HG02852 (cell line): ENCODE measurements around the gene TUBA4B.
A peak's percentile ranks its signal among the peaks of the same experiment; 100 is the strongest.
"Not testable (repeated sequence)": the region's sequence is repeated elsewhere in the genome, so short reads cannot be mapped to it uniquely, and the experiment has no call there.

Experiments
- ATAC-seq: cut with Tn5 transposase; IDR thresholded peaks from one replicate; pipeline ENCODE4 v1.9.1; 2021; ENCODE audit warnings: mild to moderate bottlenecking, moderate library complexity; ENCODE audit not compliant: unreplicated experiment

Gene TUBA4B

GRCh38 chr2:219273937-219274336, 20.9 kb downstream of the TUBA4B start:
- no peak for ATAC-seq

GRCh38 chr2:219274361-219274921, 21.4 kb downstream of the TUBA4B start:
- ATAC-seq, result no peak

- no peak for ATAC-seq
These were observed 24.9 kb downstream of the TUBA4B start for GRCh38 chr2:219277703-219278654.

GRCh38 chr2:219278655-219279150, 25.7 kb downstream of the TUBA4B start:
- ATAC-seq, result no peak

GRCh38 chr2:219279151-219279915, 26.3 kb downstream of the TUBA4B start, which contains the start of gene DNAJB2:
Gene DNAJB2 (plus strand): TSS chr2:219279366. CDS start chr2:219279834, 468 bp downstream.
- ATAC-seq, result peak; percentile 87

- ATAC-seq, result no peak
These were observed 27.0 kb downstream of the TUBA4B start for GRCh38 chr2:219279916-219280516.

- no peak for ATAC-seq
These were observed 27.6 kb downstream of the TUBA4B start for GRCh38 chr2:219280651-219281050.

GRCh38 chr2:219281588-219281987, 28.5 kb downstream of the TUBA4B start:
- ATAC-seq, result no peak

GRCh38 chr2:219282375-219282774, 29.3 kb downstream of the TUBA4B start:
- no peak for ATAC-seq

GRCh38 chr2:219282943-219283581, 30.0 kb downstream of the TUBA4B start:
- no peak for ATAC-seq

GRCh38 chr2:219284501-219285372, 31.7 kb downstream of the TUBA4B start:
- no peak for ATAC-seq

- ATAC-seq, result no peak
These were observed 32.3 kb downstream of the TUBA4B start for GRCh38 chr2:219285373-219285735.

GRCh38 chr2:219285894-219286425, 32.9 kb downstream of the TUBA4B start:
- ATAC-seq, result no peak

- ATAC-seq, result no peak
These were observed 33.5 kb downstream of the TUBA4B start for GRCh38 chr2:219286436-219287115.

- not testable (repeated sequence) for ATAC-seq
These were observed 34.0 kb downstream of the TUBA4B start for GRCh38 chr2:219287116-219287440.

- no peak for ATAC-seq
These were observed 34.7 kb downstream of the TUBA4B start for GRCh38 chr2:219287580-219288265.

- ATAC-seq, result no peak
These were observed 36.1 kb downstream of the TUBA4B start for GRCh38 chr2:219289195-219289536.
